ENCODE results near the gene NUDT17. TPM values are rescaled to one million over a fixed set of nuclear protein-coding genes. Genes with fewer than 3 reads are reported as not detected.
A peak's percentile ranks its signal among the peaks of the same experiment; 100 is the strongest.

Gene NUDT17
- total RNA-seq, 1 experiment from 2014 or later: 4.0 TPM

GRCh38 chr1:145884675-145885074 is 39.2 kb downstream of the NUDT17 start:
- H3K4me3 Mint-ChIP-seq: peak overlapping the region in 1 of 2 experiments; percentile 40; a peak in 2 of 5 replicates
- WGBS (ENCODE audit: extremely low coverage, insufficient read length, low lambda C conversion rate): no CpG with 5 or more reads among the region's 1 CpG
- H3K9me3 Mint-ChIP-seq: no peaks in the 10 kb centered on the region
- Histone ChIP-seq H3K9ac (ENCODE audit: extremely low read depth, insufficient read length, low read length) (no peak overlapping the region), H3K9me3 (ENCODE audit: control insufficient read depth, low read depth, low read length) (no peaks in the 10 kb centered on the region), H2BK12ac (ENCODE audit: insufficient read length, low read depth, low read length) (no peak overlapping the region), H2BK15ac (ENCODE audit: low read depth, low read length) (no peak overlapping the region), H3K27me3 (ENCODE audit: insufficient read depth, low read length) (peaks cover 8% of the 10 kb centered on the region; the same call in 1 of the 2 replicates), H3K27ac (ENCODE audit: insufficient read length, low read depth, low read length) (no peak overlapping the region), H3K79me2 (ENCODE audit: insufficient read depth, low read length) (no peaks in the 10 kb centered on the region), H2AFZ (ENCODE audit: low read length) (no peak overlapping the region), H4K8ac (replicated peaks; ENCODE audit: insufficient read length, low read depth, low read length) (no peak overlapping the region), H2AK5ac (ENCODE audit: insufficient read length, low read length) (no peak overlapping the region), H3T11ph (ENCODE audit: low read length) (no peak overlapping the region), H4K5ac (ENCODE audit: insufficient read length, low read depth, low read length) (no peak overlapping the region), H4K20me1 (ENCODE audit: control insufficient read depth, insufficient read depth, insufficient read length) (no peaks in the 10 kb centered on the region), H3K56ac (ENCODE audit: insufficient read length, low read depth, low read length) (no peak overlapping the region), H2BK5ac (ENCODE audit: insufficient read length, low read length) (no peak overlapping the region), H3K18ac (ENCODE audit: insufficient read length, low read depth, low read length) (no peak overlapping the region), H2BK20ac (ENCODE audit: low read depth, low read length, poor library complexity, severe bottlenecking) (no peak overlapping the region), H4K91ac (ENCODE audit: insufficient read length, low read depth, low read length) (no peak overlapping the region), H3K4me1 (ENCODE audit: insufficient read depth, low read length) (peaks cover under 1% of the 10 kb centered on the region; the same call in 1 of the 2 replicates), H3K4me2 (ENCODE audit: insufficient read depth, insufficient read length, low read length) (no peak overlapping the region), H3K23ac (ENCODE audit: insufficient read length, low read depth, low read length) (no peak overlapping the region), H3K14ac (ENCODE audit: insufficient read depth, low read length) (no peak overlapping the region), H3K23me2 (ENCODE audit: insufficient read length, low read depth, low read length, poor library complexity, severe bottlenecking) (peaks cover 7% of the 10 kb centered on the region), H3K4ac (ENCODE audit: low read depth, low read length) (no peak overlapping the region), H2BK120ac (ENCODE audit: low read depth, low read length, poor library complexity, severe bottlenecking) (no peak overlapping the region), H3K79me1 (ENCODE audit: insufficient read depth, low read depth, low read length, poor library complexity, severe bottlenecking) (no peaks in the 10 kb centered on the region)
- TF ChIP-seq, protein P1, sequence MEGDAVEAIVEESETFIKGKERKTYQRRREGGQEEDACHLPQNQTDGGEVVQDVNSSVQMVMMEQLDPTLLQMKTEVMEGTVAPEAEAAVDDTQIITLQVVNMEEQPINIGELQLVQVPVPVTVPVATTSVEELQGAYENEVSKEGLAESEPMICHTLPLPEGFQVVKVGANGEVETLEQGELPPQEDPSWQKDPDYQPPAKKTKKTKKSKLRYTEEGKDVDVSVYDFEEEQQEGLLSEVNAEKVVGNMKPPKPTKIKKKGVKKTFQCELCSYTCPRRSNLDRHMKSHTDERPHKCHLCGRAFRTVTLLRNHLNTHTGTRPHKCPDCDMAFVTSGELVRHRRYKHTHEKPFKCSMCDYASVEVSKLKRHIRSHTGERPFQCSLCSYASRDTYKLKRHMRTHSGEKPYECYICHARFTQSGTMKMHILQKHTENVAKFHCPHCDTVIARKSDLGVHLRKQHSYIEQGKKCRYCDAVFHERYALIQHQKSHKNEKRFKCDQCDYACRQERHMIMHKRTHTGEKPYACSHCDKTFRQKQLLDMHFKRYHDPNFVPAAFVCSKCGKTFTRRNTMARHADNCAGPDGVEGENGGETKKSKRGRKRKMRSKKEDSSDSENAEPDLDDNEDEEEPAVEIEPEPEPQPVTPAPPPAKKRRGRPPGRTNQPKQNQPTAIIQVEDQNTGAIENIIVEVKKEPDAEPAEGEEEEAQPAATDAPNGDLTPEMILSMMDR (conservative IDR thresholded peaks at IDR 0.05): no peak
- DNase-seq: no peak
- peaks cover 33% of the 10 kb centered on the region for H3K27me3 Mint-ChIP-seq (ENCODE audit: low read depth)
- peaks cover 32 to 41% of the 10 kb centered on the region in 2 experiments for H3K4me1 Mint-ChIP-seq
- no peak overlapping the region for H3K27ac Mint-ChIP-seq
- no peaks in the 10 kb centered on the region for H3K36me3 Mint-ChIP-seq (ENCODE audit: insufficient read depth in 1 of 3, low read depth in 3 of 3)
